Nephron (organoid): ENCODE data around the gene CBX6.

Source experiments
- H3K27ac Mint-ChIP-seq, 3 experiments: 2 replicates each; pipeline ENCODE4 v1.8.0; 2020; ENCODE audit warnings: mixed read lengths in 3 of 3, mild to moderate bottlenecking in 2 of 3, moderate library complexity in 1 of 3
- H3K27me3 Mint-ChIP-seq: 2 replicates; pipeline ENCODE4 v1.8.0; 2021; ENCODE audit warnings: low read depth, mild to moderate bottlenecking, moderate library complexity, mixed read lengths
- H3K36me3 Mint-ChIP-seq: 2 replicates; pipeline ENCODE4 v1.8.0; 2020; ENCODE audit warnings: low read depth, mixed read lengths
- H3K4me1 Mint-ChIP-seq: 2 replicates; pipeline ENCODE4 v1.8.0; 2020; ENCODE audit warnings: mixed read lengths
- H3K4me3 Mint-ChIP-seq, 3 experiments: 2 replicates each; pipeline ENCODE4 v1.8.0; 2020; ENCODE audit warnings: mild to moderate bottlenecking in 3 of 3, mixed read lengths in 3 of 3, moderate library complexity in 2 of 3
- H3K9me3 Mint-ChIP-seq: 2 replicates; pipeline ENCODE4 v1.8.0; 2020; ENCODE audit warnings: mixed read lengths
- CTCF ChIP-seq, 3 experiments: fragments of 200-600 bp; sonication (generic); IDR thresholded peaks; one replicate each; pipeline ENCODE4 v1.5.0; 2021; ENCODE audit warnings: antibody characterized with exemption in 3 of 3; ENCODE audit not compliant: unreplicated experiment in 3 of 3

The CBX6 gene

GRCh38 chr22:38871360-38872171 is 450 bp downstream of the CBX6 start:
- H3K4me3 Mint-ChIP-seq, result peak overlapping the region; percentile 95 to 97 (median 96)

GRCh38 chr22:38870791-38871359 is 1.1 kb downstream of the CBX6 start:
- peaks cover 11% of the 10 kb centered on the region for H3K27me3 Mint-ChIP-seq
- peaks cover 40% of the 10 kb centered on the region for H3K4me1 Mint-ChIP-seq
- no peaks in the 10 kb centered on the region for H3K9me3 Mint-ChIP-seq
- no peak for TF ChIP-seq CTCF (IDR thresholded peaks at IDR 0.05; ENCODE audit: unreplicated experiment in 3 of 3)
- H3K36me3 Mint-ChIP-seq, result no peaks in the 10 kb centered on the region
- H3K4me3 Mint-ChIP-seq, result peak overlapping the region; percentile 94 to 97 (median 95)
- H3K27ac Mint-ChIP-seq, result peak overlapping the region; percentile 83 to 99 (median 93)

More at GRCh38 chr22:38871360-38872171, 450 bp downstream of the CBX6 start:
- peaks cover 40% of the 10 kb centered on the region for H3K4me1 Mint-ChIP-seq
- no peak for TF ChIP-seq CTCF (IDR thresholded peaks at IDR 0.05; ENCODE audit: unreplicated experiment in 3 of 3)
- no peaks in the 10 kb centered on the region for H3K9me3 Mint-ChIP-seq
- peaks cover 11% of the 10 kb centered on the region for H3K27me3 Mint-ChIP-seq
- peak overlapping the region; percentile 83 to 99 (median 93) for H3K27ac Mint-ChIP-seq
- H3K36me3 Mint-ChIP-seq, result no peaks in the 10 kb centered on the region

- H3K27ac Mint-ChIP-seq, result peak overlapping the region; percentile 83 to 99 (median 93)
- TF ChIP-seq CTCF (IDR thresholded peaks at IDR 0.05; ENCODE audit: unreplicated experiment in 3 of 3), result peak; percentile 91 to 93 (median 93)
- no peaks in the 10 kb centered on the region for H3K9me3 Mint-ChIP-seq
- peaks cover 11% of the 10 kb centered on the region for H3K27me3 Mint-ChIP-seq
- peaks cover 40% of the 10 kb centered on the region for H3K4me1 Mint-ChIP-seq
- peaks cover 4% of the 10 kb centered on the region for H3K36me3 Mint-ChIP-seq
- peak overlapping the region; percentile 94 to 97 (median 95) for H3K4me3 Mint-ChIP-seq
Observed at GRCh38 chr22:38870312-38870741, 1.7 kb downstream of the CBX6 start.

- H3K27ac Mint-ChIP-seq, result peak overlapping the region; percentile 83 to 99 (median 93)
- H3K36me3 Mint-ChIP-seq, result peaks cover 6% of the 10 kb centered on the region
- peaks cover 4% of the 10 kb centered on the region for H3K27me3 Mint-ChIP-seq
- no peak for TF ChIP-seq CTCF (IDR thresholded peaks at IDR 0.05; ENCODE audit: unreplicated experiment in 3 of 3)
- H3K9me3 Mint-ChIP-seq, result no peaks in the 10 kb centered on the region
- H3K4me3 Mint-ChIP-seq, result peak overlapping the region; percentile 94 to 97 (median 95)
- H3K4me1 Mint-ChIP-seq, result peaks cover 40% of the 10 kb centered on the region
Observed at GRCh38 chr22:38869663-38870062, 2.4 kb downstream of the CBX6 start.

- no peaks in the 10 kb centered on the region for H3K9me3 Mint-ChIP-seq
- peaks cover 3% of the 10 kb centered on the region for H3K27me3 Mint-ChIP-seq
- no peak overlapping the region for H3K27ac Mint-ChIP-seq
- peaks cover 10% of the 10 kb centered on the region for H3K36me3 Mint-ChIP-seq
- H3K4me1 Mint-ChIP-seq, result peaks cover 43% of the 10 kb centered on the region
- peak; percentile 89 to 94 (median 92) for TF ChIP-seq CTCF (IDR thresholded peaks at IDR 0.05; ENCODE audit: unreplicated experiment in 3 of 3)
- peak overlapping the region; percentile 27 to 53 (median 32) for H3K4me3 Mint-ChIP-seq
Observed at GRCh38 chr22:38868886-38869381, 3.1 kb downstream of the CBX6 start.
